Activated CD4-positive, CD25-positive, alpha-beta regulatory T cell treated with anti-CD3 and anti-CD28 coated beads, Interleukin-2, amount 50 U/mL, for 16 hours (primary cell): Measurements from ENCODE around the gene DTNB.
"Not testable (repeated sequence)": the region's sequence is repeated elsewhere in the genome, so short reads cannot be mapped to it uniquely, and the experiment has no call there.

ENCODE experiments used
- DNase-seq: peaks from one replicate; pipeline ENCODE4 v3.0.0-alpha.2; 2020; ENCODE audit warnings: low read depth, low spot score

Gene DTNB

GRCh38 chr2:25632396-25632795 is 41.0 kb downstream of the DTNB start:
- no peak for DNase-seq

- DNase-seq = no peak
Observed at GRCh38 chr2:25624635-25625034, 48.7 kb downstream of the DTNB start.

- DNase-seq = no peak
Observed at GRCh38 chr2:25623361-25623760, 50.0 kb downstream of the DTNB start.

- no peak for DNase-seq
Observed at GRCh38 chr2:25620711-25621110, 52.7 kb downstream of the DTNB start.

- no peak for DNase-seq
Observed at GRCh38 chr2:25620077-25620476, 53.3 kb downstream of the DTNB start.

- no peak for DNase-seq
Observed at GRCh38 chr2:25619185-25619584, 54.2 kb downstream of the DTNB start.

- no peak for DNase-seq
Observed at GRCh38 chr2:25618676-25619075, 54.7 kb downstream of the DTNB start.

GRCh38 chr2:25617948-25618646 is 55.3 kb downstream of the DTNB start:
- DNase-seq = no peak

- DNase-seq = no peak
Observed at GRCh38 chr2:25615920-25616319, 57.5 kb downstream of the DTNB start.

- DNase-seq = no peak
Observed at GRCh38 chr2:25615386-25615785, 58.0 kb downstream of the DTNB start.

GRCh38 chr2:25614711-25615110 is 58.7 kb downstream of the DTNB start:
- no peak for DNase-seq

GRCh38 chr2:25608718-25609117 is 64.7 kb downstream of the DTNB start:
- no peak for DNase-seq

- no peak for DNase-seq
Observed at GRCh38 chr2:25606892-25607291, 66.5 kb downstream of the DTNB start.

- DNase-seq = no peak
Observed at GRCh38 chr2:25602333-25602723, 71.0 kb downstream of the DTNB start.

- not testable (repeated sequence) for DNase-seq
Observed at GRCh38 chr2:25601711-25602332, 71.6 kb downstream of the DTNB start.

- no peak for DNase-seq
Observed at GRCh38 chr2:25598911-25599310, 74.5 kb downstream of the DTNB start.

- DNase-seq = no peak
Observed at GRCh38 chr2:25598332-25598731, 75.0 kb downstream of the DTNB start.

- DNase-seq = no peak
Observed at GRCh38 chr2:25597881-25598280, 75.5 kb downstream of the DTNB start.

- DNase-seq = no peak
Observed at GRCh38 chr2:25596516-25597244, 76.7 kb downstream of the DTNB start.

GRCh38 chr2:25595393-25595792 is 78.0 kb downstream of the DTNB start:
- no peak for DNase-seq

GRCh38 chr2:25594991-25595390 is 78.4 kb downstream of the DTNB start:
- no peak for DNase-seq

GRCh38 chr2:25592766-25593292 is 80.5 kb downstream of the DTNB start:
- no peak for DNase-seq
